T follicular helper cell (primary cell): ENCODE data around the gene LPP.

Experiments used
- DNase-seq: peaks from one replicate; pipeline ENCODE4 v3.0.0-alpha.2; 2020; ENCODE audit warnings: low read depth

LPP gene

GRCh38 chr3:188554404-188554803 lies 400.4 kb downstream of the LPP start:
- DNase-seq: no peak

GRCh38 chr3:188557235-188557634 lies 403.3 kb downstream of the LPP start:
- DNase-seq: no peak

DNA sequence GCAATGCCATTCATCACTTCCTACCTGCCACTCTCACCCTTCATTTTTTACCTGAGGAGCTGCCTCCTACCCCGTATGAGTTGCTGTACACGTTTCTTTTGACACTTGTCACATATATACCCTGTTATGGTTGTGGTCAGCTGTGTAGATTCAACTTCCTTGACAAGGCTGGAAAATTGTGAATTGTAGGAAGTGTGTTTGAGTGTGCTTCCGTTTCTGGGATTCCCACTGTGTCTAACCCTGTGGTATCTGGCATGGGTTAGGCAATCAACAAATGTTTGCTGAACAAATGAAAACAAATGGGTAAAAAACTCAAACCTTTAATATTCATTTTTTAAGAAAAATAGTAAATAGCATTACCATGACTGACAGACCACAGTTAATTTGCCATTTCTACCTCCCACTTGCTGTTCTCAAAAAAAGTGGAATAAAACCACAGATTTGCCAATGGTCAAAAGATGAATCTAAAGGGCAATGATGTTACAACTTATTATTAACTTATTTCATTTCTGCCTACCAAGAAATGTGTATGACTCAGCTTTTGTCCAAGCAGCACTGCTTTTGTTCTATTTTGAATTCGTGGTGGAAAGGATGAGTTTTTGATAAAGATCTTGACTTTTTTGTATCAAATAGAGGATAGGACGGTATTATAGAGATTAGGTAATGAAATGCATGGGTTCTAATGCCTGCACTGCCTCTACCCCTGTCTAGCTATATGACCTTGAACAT lies 404.6 kb downstream of the LPP start:
- DNase-seq: no peak

- DNase-seq: no peak
Measured at GRCh38 chr3:188559072-188559429, 405.1 kb downstream of the LPP start.

GRCh38 chr3:188559856-188560255 lies 405.9 kb downstream of the LPP start:
- no peak for DNase-seq

DNA sequence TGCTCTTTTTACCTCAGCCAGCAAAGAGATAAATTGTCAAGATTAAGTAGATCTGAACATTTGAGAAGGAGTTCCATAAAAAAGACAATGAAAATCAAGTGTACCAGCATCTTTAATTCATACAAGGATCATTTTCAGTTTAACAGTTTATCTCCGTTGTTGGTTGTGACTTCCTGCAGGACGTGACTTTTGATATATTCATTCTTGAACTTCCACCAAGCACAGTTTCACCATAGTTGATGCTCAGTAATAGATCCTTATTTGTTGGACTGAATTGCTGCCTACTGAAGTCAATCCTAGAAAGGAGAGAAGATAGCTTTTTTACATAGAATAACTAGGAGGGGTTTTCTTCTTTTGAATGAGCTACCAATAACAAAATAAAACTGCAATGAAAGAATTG lies 408.2 kb downstream of the LPP start:
- no peak for DNase-seq

DNA sequence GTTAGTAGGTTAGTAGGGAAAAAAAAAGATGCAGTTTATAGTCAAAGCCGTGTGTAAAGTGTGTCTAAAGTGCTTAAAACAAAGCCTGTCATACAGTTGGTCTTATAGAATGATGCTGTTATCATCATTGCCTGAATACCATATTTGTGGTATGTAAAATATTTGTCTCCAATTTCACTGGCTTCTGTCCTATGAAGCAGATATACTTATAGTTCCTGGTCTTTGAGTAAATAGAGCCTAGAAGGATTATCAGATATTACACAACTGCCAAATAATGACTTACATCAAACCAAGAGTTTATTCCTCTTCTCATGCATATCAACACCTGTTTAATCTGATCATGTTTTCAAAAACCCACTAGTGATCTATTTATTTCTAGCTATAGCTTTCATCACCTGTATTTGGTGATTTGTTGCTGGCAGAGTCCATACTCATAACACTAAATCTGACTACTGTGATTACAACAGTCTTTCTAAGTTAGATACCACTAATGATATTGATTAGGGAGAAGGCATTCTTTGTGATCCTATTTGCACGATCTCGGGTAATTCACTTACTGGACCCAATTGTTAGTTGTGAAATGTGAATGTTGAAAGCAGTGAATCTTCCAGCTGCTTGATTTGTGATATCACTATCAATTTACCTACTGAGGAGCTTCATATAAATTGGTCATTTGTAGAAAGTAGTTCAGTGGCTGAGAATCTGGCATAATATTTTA lies 413.7 kb downstream of the LPP start:
- no peak for DNase-seq

DNA sequence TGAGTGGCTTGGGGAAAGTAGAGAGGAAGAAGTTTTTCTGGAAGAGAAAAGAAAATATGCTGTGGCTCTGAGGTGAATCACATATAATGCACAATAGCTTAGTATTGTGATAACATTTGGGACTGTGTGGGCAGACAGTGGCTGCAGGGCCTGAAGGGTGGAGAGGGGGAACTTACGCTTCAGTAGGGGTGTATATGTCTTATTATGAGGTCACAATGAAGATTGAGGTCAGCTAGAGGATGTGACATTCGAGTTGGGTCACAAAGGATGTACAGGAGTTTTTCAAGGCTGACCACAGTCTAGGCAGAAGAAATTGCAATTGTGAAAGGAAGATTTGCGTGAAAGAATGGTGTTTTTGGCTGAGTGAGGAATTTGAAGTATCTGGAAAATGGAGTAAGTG lies 414.8 kb downstream of the LPP start:
- no peak for DNase-seq

- no peak for DNase-seq
Measured at GRCh38 chr3:188571531-188572095, 417.7 kb downstream of the LPP start.

DNA sequence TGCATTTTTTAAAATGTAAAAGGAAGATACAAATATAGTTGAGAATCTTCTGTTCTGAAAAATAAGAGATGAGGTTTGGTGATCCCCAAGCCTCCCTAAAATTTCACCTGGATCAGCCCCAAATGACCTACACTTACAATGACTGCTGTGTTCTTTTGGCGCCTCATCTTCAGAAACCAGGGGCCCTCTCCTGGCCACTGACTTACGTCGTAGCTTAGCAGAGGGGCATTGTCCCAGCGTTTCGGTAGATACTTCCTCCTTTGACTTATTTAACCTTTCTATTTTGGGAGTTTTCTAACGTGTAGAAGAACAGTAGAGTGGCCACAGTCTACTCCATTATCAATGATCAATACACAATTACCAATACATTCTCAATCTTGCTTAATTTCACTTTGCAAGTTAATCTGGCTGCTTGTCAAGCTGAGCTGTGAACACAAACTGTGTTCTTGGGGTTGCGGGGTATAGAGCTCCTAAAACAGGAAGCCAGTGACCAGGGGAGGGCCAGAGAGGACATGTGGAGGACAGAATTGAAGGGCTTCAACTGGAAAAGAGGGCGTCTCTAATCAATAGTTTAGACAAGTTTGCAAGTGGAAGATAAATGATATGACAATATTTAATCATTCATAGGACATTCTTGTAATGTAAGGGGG lies 419.5 kb downstream of the LPP start:
- no peak for DNase-seq

GRCh38 chr3:188573956-188574355 lies 420.0 kb downstream of the LPP start:
- no peak for DNase-seq

DNA sequence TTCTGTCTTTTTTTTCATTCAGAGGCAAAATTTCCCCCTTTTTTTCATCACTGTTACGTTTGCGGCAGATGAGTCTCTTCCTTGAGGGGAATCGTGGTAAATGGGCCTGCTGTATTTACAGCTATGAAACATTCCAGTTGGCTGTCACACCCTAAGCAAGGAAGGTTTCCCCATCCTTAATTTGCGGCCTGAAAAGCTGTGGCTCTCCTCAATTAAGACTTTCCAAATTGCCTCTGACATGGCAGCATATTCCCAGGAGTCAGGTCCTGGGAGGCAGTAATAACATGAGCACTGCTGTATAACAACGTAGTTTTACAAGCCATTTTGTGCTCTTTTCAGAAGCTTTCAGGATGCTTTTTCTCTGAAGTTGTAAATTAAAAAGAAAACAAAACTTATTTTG lies 420.9 kb downstream of the LPP start:
- no peak for DNase-seq

DNA sequence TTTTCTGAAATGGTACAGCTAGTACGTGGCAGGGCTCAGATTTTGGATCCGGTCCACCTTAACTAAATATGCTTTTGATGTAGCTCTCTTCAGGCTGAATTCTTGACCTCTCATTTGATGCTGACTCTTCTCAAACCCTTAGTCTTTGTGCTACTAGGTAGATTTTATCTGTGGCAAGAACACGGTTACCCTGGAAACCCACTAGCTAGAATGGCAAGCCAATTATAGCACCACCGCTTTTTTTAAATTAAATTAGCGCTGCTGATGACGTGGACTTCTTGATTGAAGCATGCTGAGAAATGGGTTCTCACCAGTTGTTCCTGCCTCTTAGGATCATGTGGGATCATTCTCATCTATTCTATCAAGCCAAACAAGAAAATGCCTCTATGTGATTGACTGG lies 421.5 kb downstream of the LPP start:
- DNase-seq: no peak

- no peak for DNase-seq
Measured at GRCh38 chr3:188577539-188577938, 423.6 kb downstream of the LPP start.

- no peak for DNase-seq
Measured at GRCh38 chr3:188578576-188579363, 424.8 kb downstream of the LPP start.

DNA sequence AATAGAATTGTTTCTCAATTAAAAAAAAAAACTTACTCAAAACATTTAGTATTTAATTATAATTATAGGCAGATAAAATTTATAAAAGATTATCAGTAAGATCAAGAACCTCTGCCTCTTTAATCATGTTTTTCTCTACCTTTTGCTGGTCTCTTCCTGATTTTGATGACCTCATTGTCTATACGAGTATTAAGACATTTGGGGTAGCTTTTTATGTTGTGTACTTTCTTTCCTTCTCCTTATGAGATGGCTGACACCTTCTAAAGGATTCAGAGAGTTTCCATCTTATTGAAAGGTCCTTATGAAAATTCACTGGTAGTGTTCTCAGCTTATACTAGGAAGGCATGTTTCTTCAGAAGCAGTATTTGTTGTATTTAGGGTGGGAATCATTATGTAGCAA lies 426.3 kb downstream of the LPP start:
- DNase-seq: no peak

DNA sequence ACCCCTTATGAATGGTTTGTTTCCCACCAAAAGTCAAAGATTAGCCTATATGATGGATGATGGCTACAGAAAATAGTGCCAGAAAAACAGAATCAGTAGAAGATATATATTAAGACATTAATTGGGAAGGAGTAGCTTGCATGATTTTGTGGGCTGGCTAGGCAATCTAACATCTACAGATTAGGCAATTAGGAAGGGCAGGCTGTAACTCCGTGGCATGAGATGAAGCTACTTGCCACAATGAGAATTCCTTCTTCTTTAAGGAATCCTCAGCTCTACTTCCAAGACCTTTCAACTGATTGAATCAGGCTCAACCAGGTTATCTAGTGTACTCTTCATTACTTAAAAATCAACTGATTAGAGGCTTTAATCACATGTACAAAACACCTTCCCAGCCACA lies 426.7 kb downstream of the LPP start:
- no peak for DNase-seq

DNA sequence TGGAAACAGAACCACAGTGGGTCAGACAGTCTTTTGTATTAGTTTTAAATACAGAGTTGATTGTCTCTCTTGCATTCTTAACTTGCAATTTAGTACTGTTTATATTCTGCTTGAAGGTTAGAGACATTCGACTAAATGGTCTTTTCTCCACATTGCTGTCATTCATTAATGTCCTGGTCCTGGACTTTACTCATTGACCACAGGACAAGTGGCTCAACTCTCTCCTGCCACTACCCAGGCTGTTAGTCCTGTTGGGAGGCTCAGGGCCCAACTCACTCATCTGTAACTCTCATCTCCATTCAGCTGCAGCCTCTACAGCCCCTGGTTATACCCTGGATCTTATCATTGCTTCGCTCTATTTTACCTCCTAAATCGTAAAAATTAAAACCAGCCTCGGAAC lies 427.4 kb downstream of the LPP start:
- no peak for DNase-seq

GRCh38 chr3:188581792-188582191 lies 427.8 kb downstream of the LPP start:
- DNase-seq: no peak

DNA sequence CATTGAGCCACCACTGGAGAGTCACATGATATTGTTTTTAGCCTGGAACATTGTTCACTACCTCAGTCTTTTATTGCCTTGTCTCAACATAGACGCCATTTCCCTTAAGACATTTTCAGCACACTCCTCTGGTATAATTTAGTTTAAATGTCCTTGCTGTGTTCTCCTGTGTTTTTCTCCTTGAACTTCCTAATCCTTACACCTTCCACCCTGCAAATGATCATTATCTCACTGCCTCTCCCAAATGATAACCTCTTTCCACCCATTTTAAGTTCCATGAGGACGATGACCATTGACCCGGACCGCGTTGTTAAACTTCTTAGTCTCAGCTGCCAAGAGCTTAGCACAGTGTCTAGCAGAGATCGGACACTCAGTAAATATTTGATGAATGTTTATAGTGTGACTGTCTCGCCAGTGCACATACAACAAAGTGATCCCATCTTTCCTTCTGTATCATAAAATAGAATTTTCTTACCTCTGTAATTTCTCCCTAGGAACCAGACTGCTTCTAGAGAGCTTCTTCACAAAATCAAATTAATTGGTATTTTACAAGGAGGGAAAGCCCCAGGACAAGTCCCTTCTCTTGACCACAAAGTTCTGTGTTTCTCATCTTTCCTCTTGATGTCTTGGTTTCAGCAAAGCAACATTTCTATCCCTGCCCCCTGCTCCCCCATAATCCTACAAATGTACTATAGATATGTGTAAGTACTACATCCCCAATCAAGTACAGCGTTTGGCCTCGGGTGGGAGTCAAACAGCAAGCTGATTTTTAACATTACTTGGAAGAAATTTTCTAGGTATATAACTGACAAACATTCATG lies 429.6 kb downstream of the LPP start:
- no peak for DNase-seq

- DNase-seq: no peak
Measured at GRCh38 chr3:188584162-188584529, 430.2 kb downstream of the LPP start.
